ENCODE measurements around the gene SNX25. TPM values are rescaled to one million over a fixed set of nuclear protein-coding genes. Genes with fewer than 3 reads are reported as not detected.
A peak's percentile ranks its signal among the peaks of the same experiment; 100 is the strongest.

SNX25 gene
- total and polyA plus RNA-seq, 4 donors = 2.8 to 13.9 (median 5.0) TPM

DNA sequence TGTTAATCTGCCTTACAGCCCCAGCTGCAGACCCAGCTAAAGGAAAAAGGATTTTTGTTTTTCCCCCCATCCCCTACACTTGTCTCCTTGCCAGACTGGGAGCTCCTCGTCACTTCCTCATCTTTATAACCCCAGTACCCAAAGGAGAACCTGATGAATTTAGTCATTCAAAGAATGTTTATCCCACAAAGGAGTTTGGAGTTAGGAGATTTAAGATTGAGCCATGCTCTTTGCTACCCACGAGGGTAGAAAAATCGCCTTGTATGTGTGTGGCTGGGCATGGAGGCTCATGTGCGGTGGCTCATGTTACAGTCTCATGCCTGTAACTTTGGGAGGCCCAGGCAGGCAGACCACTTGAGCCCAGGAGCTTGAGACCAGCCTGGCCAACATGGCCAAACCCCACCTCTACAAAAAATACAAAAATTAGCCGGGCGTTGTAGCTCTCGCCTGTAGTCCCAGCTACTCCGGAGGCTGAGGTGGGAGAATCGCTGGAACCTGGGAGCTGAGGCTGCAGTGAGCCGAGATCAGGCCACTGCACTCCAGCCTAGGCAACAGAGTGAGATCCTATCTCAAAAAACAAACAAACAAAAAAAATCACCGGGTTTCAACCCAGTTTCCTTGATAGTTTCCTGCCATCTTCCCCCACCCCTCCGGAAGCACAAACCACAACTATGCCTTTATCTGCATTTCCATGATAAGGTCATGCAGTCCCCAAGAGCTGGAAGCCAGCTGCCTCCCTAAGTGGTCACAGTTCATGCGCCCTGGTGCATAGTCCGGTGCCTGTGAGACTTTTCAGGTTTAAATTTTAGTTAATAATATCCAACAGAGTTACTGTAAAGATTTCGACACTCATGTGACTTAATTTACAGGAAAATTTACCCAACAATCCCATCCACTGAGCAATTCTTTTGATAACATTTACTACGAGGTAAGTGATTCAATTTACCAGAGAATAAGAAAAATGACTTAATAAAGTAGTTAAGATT, 7.1 kb upstream of the SNX25 start:
- no peak for DNase-seq (ENCODE audit: low spot score)
- H3K4me1 ChIP-seq (ENCODE audit: control insufficient read depth in 4 of 4, insufficient read depth in 4 of 4, low read length in 3 of 4) = peaks cover 0 to 30% (median 24%) of the 10 kb centered on the region in 4 donors
- TF ChIP-seq RXRA (IDR thresholded peaks at IDR 0.05) (peak; percentile 34 to 40), YY1 (IDR thresholded peaks at IDR 0.05) (peak; percentile 8), SP1 (IDR thresholded peaks at IDR 0.05) (peak; percentile 32), EGR1 (IDR thresholded peaks at IDR 0.05; ENCODE audit: low read depth in 2 of 2) (no peak), NR2F2 (IDR thresholded peaks at IDR 0.05) (peak; percentile 64), HNF4A (conservative IDR thresholded peaks at IDR 0.05) (peak; percentile 50 to 71), HNF4G (IDR thresholded peaks at IDR 0.05) (no peak), FOXA2 (IDR thresholded peaks at IDR 0.05) (no peak)
- TF ChIP-seq, protein P1, sequence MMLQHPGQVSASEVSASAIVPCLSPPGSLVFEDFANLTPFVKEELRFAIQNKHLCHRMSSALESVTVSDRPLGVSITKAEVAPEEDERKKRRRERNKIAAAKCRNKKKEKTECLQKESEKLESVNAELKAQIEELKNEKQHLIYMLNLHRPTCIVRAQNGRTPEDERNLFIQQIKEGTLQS (IDR thresholded peaks at IDR 0.05) = no peak
- H3K27ac ChIP-seq (ENCODE audit: low read depth in 1 of 2, low read length in 2 of 2) = peak overlapping the region; percentile 95 to 99
- WGBS = 54% methylated on average over 16 of the region's 16 CpGs
- no peak overlapping the region for H3K9ac ChIP-seq (ENCODE audit: low read depth in 1 of 2, low read length in 2 of 2)
- H3K4me3 ChIP-seq (ENCODE audit: low read depth in 1 of 3, low read length in 3 of 3) = peak overlapping the region in 2 of 3 donors; percentile 81
- no peaks in the 10 kb centered on the region for H3K9me3 ChIP-seq (ENCODE audit: control insufficient read depth in 4 of 4, low read length in 3 of 4)
- H3K27me3 ChIP-seq (ENCODE audit: control insufficient read depth in 4 of 4, insufficient read depth in 4 of 4, low read length in 3 of 4) = no peaks in the 10 kb centered on the region
- H3K36me3 ChIP-seq (ENCODE audit: control insufficient read depth in 4 of 4, insufficient read depth in 3 of 4, low read depth in 1 of 4, low read length in 3 of 4) = no peaks in the 10 kb centered on the region

DNA sequence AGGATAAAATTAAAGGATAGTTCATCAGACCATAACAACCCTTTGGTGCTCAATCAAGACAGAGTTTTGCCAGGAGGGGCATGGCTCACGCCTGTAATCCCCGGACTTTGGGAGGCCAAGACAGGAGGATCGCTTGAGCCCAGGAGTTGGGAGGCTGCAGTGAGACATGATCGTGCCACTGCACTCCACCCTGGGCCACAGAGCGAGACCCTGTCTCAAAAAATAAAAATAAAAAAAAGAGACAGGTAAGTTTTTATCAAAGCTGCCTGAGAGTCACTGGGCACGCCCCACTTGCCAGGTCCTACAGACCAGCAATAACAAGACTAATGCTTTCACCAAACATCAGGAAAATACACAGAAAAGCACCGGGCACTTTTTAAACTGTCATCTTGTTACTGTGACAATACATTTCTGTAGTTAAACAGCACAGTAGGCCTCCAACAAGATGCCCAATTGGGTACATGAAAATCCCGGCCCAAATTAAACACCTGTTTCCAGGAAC, 6.4 kb upstream of the SNX25 start:
- no peaks in the 10 kb centered on the region for H3K27me3 ChIP-seq (ENCODE audit: control insufficient read depth in 4 of 4, insufficient read depth in 4 of 4, low read length in 3 of 4)
- H3K9me3 ChIP-seq (ENCODE audit: control insufficient read depth in 4 of 4, low read length in 3 of 4) = no peaks in the 10 kb centered on the region
- H3K36me3 ChIP-seq (ENCODE audit: control insufficient read depth in 4 of 4, insufficient read depth in 3 of 4, low read depth in 1 of 4, low read length in 3 of 4) = no peaks in the 10 kb centered on the region
- TF ChIP-seq FOXA2 (IDR thresholded peaks at IDR 0.05) = no peak
- TF ChIP-seq EGR1 (IDR thresholded peaks at IDR 0.05; ENCODE audit: low read depth in 2 of 2) = no peak
- TF ChIP-seq JUND (IDR thresholded peaks at IDR 0.05) = no peak
- TF ChIP-seq, protein P2, sequence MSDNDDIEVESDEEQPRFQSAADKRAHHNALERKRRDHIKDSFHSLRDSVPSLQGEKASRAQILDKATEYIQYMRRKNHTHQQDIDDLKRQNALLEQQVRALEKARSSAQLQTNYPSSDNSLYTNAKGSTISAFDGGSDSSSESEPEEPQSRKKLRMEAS (IDR thresholded peaks at IDR 0.05) = peak; percentile 28
- no peak for TF ChIP-seq HNF4A (conservative IDR thresholded peaks at IDR 0.05)
- peak; percentile 11 for TF ChIP-seq NR2F2 (IDR thresholded peaks at IDR 0.05)
- peak overlapping the region; percentile 95 to 99 for H3K27ac ChIP-seq (ENCODE audit: low read depth in 1 of 2, low read length in 2 of 2)
- H3K4me3 ChIP-seq (ENCODE audit: low read depth in 1 of 3, low read length in 3 of 3) = peak overlapping the region; percentile 73 to 81 (median 81)
- H3K4me1 ChIP-seq (ENCODE audit: control insufficient read depth in 4 of 4, insufficient read depth in 4 of 4, low read length in 3 of 4) = peaks cover 0 to 30% (median 24%) of the 10 kb centered on the region in 4 donors
- no peak for DNase-seq (ENCODE audit: low spot score)
- peak overlapping the region; percentile 89 to 93 for H3K9ac ChIP-seq (ENCODE audit: low read depth in 1 of 2, low read length in 2 of 2)
- 63% methylated on average over 8 of the region's 8 CpGs for WGBS

- H3K9ac ChIP-seq (ENCODE audit: low read depth in 1 of 2, low read length in 2 of 2) = peak within 1 kb of the TSS; percentile 89 to 99
- H3K9me3 ChIP-seq (ENCODE audit: control insufficient read depth in 4 of 4, low read length in 3 of 4) = no peaks in the 10 kb centered on the region
- WGBS = under 1% methylated on average over 103 of the region's 103 CpGs
- peak; percentile 79 for DNase-seq (ENCODE audit: low spot score)
- no peaks in the 10 kb centered on the region for H3K36me3 ChIP-seq (ENCODE audit: control insufficient read depth in 4 of 4, insufficient read depth in 3 of 4, low read depth in 1 of 4, low read length in 3 of 4)
- peak within 1 kb of the TSS; percentile 95 to 99 for H3K27ac ChIP-seq (ENCODE audit: low read depth in 1 of 2, low read length in 2 of 2)
- peak within 1 kb of the TSS; percentile 73 to 81 (median 81) for H3K4me3 ChIP-seq (ENCODE audit: low read depth in 1 of 3, low read length in 3 of 3)
- H3K27me3 ChIP-seq (ENCODE audit: control insufficient read depth in 4 of 4, insufficient read depth in 4 of 4, low read length in 3 of 4) = no peaks in the 10 kb centered on the region
- H3K4me1 ChIP-seq (ENCODE audit: control insufficient read depth in 4 of 4, insufficient read depth in 4 of 4, low read length in 3 of 4) = peaks cover 0 to 32% (median 25%) of the 10 kb centered on the region in 4 donors
- TF ChIP-seq HNF4G (IDR thresholded peaks at IDR 0.05) = no peak
- no peak for TF ChIP-seq RAD21 (IDR thresholded peaks at IDR 0.05)
- TF ChIP-seq, protein P2 (IDR thresholded peaks at IDR 0.05) = no peak
- no peak for TF ChIP-seq HNF4A (conservative IDR thresholded peaks at IDR 0.05)
- peak in 1 of 2 donors; percentile 9 for TF ChIP-seq EGR1 (IDR thresholded peaks at IDR 0.05; ENCODE audit: low read depth in 2 of 2)
- no peak for TF ChIP-seq JUND (IDR thresholded peaks at IDR 0.05)
- TF ChIP-seq FOXA2 (IDR thresholded peaks at IDR 0.05) = no peak
- TF ChIP-seq, protein P3, sequence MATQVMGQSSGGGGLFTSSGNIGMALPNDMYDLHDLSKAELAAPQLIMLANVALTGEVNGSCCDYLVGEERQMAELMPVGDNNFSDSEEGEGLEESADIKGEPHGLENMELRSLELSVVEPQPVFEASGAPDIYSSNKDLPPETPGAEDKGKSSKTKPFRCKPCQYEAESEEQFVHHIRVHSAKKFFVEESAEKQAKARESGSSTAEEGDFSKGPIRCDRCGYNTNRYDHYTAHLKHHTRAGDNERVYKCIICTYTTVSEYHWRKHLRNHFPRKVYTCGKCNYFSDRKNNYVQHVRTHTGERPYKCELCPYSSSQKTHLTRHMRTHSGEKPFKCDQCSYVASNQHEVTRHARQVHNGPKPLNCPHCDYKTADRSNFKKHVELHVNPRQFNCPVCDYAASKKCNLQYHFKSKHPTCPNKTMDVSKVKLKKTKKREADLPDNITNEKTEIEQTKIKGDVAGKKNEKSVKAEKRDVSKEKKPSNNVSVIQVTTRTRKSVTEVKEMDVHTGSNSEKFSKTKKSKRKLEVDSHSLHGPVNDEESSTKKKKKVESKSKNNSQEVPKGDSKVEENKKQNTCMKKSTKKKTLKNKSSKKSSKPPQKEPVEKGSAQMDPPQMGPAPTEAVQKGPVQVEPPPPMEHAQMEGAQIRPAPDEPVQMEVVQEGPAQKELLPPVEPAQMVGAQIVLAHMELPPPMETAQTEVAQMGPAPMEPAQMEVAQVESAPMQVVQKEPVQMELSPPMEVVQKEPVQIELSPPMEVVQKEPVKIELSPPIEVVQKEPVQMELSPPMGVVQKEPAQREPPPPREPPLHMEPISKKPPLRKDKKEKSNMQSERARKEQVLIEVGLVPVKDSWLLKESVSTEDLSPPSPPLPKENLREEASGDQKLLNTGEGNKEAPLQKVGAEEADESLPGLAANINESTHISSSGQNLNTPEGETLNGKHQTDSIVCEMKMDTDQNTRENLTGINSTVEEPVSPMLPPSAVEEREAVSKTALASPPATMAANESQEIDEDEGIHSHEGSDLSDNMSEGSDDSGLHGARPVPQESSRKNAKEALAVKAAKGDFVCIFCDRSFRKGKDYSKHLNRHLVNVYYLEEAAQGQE (IDR thresholded peaks at IDR 0.05) = no peak
- TF ChIP-seq, protein P4, sequence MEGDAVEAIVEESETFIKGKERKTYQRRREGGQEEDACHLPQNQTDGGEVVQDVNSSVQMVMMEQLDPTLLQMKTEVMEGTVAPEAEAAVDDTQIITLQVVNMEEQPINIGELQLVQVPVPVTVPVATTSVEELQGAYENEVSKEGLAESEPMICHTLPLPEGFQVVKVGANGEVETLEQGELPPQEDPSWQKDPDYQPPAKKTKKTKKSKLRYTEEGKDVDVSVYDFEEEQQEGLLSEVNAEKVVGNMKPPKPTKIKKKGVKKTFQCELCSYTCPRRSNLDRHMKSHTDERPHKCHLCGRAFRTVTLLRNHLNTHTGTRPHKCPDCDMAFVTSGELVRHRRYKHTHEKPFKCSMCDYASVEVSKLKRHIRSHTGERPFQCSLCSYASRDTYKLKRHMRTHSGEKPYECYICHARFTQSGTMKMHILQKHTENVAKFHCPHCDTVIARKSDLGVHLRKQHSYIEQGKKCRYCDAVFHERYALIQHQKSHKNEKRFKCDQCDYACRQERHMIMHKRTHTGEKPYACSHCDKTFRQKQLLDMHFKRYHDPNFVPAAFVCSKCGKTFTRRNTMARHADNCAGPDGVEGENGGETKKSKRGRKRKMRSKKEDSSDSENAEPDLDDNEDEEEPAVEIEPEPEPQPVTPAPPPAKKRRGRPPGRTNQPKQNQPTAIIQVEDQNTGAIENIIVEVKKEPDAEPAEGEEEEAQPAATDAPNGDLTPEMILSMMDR (IDR thresholded peaks at IDR 0.05; ENCODE audit: low read depth, low read length, missing input control) = no peak
- TF ChIP-seq, protein P1 (IDR thresholded peaks at IDR 0.05) = no peak
- TF ChIP-seq GABPA (IDR thresholded peaks at IDR 0.05 in 1 of 2, conservative IDR thresholded peaks at IDR 0.05 in 1 of 2) = peak in 1 of 2 donors; percentile 63
- TF ChIP-seq YY1 (IDR thresholded peaks at IDR 0.05) = peak; percentile 14
Measured at GRCh38 chr4:185203486-185204237, 5.7 kb upstream of the SNX25 start, which contains the start of gene CFAP97. Gene CFAP97, minus strand, starts transcription at chr4:185204000. Its CDS starts 12,804 bp downstream, at chr4:185191196.

All from liver (tissue), 9 donors.